Fibroblast of lung (primary cell): Measurements from ENCODE around the gene C4orf33. TPM values are rescaled to one million over a fixed set of nuclear protein-coding genes. Genes with fewer than 3 reads are reported as not detected.

Experiments
- DNase-seq, 2 donors: peaks; one replicate each; pipeline versions ENCODE4 v3.0.0 to v3.0.0-alpha.2; 2010; ENCODE audit warnings: low read depth in 2 of 2
- H2AFZ ChIP-seq: 2 replicates; pipeline ENCODE4 v1.5.1; 2012; ENCODE audit warnings: low read length, control low read depth, inconsistent platforms
- H3K27ac ChIP-seq: 2 replicates; pipeline ENCODE4 v1.5.1; 2011; ENCODE audit warnings: low read length, control low read depth; ENCODE audit not compliant: insufficient read depth
- H3K27me3 ChIP-seq: 2 replicates; pipeline ENCODE4 v1.5.1; 2011; ENCODE audit warnings: mild to moderate bottlenecking, low read length; ENCODE audit not compliant: control insufficient read depth, insufficient read depth
- H3K36me3 ChIP-seq: 2 replicates; pipeline ENCODE4 v1.5.1; 2011; ENCODE audit warnings: low read length; ENCODE audit not compliant: control insufficient read depth, insufficient read depth
- H3K4me1 ChIP-seq: 2 replicates; pipeline ENCODE4 v1.5.1; 2011; ENCODE audit warnings: low read length; ENCODE audit not compliant: control insufficient read depth, insufficient read depth; ENCODE audit errors: extremely low read depth
- H3K4me2 ChIP-seq: 2 replicates; pipeline ENCODE4 v1.5.1; 2011; ENCODE audit warnings: low read length, control low read depth; ENCODE audit not compliant: insufficient read depth; ENCODE audit errors: extremely low read depth
- H3K4me3 ChIP-seq, 4 experiments: fragments of 200-600 bp in 1 of 4; sonication (generic) in 1 of 4; replicated peaks in 1 of 4; 2 replicates each; pipeline ENCODE4 v1.5.1; 2011 to 2016; ENCODE audit warnings: low read length in 4 of 4, low read depth in 3 of 4, mild to moderate bottlenecking in 3 of 4, control low read depth in 2 of 4, inconsistent platforms in 1 of 4, mixed read lengths in 1 of 4; ENCODE audit not compliant: insufficient read depth in 1 of 4; ENCODE audit errors: control extremely low read depth in 1 of 4
- H3K79me2 ChIP-seq: 2 replicates; pipeline ENCODE4 v1.5.1; 2012; ENCODE audit warnings: mild to moderate bottlenecking, low read length, inconsistent platforms; ENCODE audit not compliant: control insufficient read depth, insufficient read depth
- H3K9ac ChIP-seq: 2 replicates; pipeline ENCODE4 v1.5.1; 2011; ENCODE audit warnings: mild to moderate bottlenecking, low read length, control low read depth; ENCODE audit not compliant: insufficient read depth
- H3K9me3 ChIP-seq: 2 replicates; pipeline ENCODE4 v1.5.1; 2012; ENCODE audit warnings: low read depth, low read length; ENCODE audit not compliant: control insufficient read depth, insufficient read depth
- H4K20me1 ChIP-seq: 2 replicates; pipeline ENCODE4 v1.5.1; 2011; ENCODE audit warnings: low read length; ENCODE audit not compliant: control insufficient read depth, insufficient read depth; ENCODE audit errors: extremely low read depth
- CTCF ChIP-seq, 2 donors: IDR thresholded peaks in 1 of 2; conservative IDR thresholded peaks in 1 of 2; 1 replicate in 1 of 2; 2 replicates in 1 of 2; pipeline ENCODE4 v1.5.1; 2011 to 2012; ENCODE audit warnings: low read length in 2 of 2, control low read depth in 1 of 2, inconsistent platforms in 1 of 2, low read depth in 1 of 2, mild to moderate bottlenecking in 1 of 2
- EZH2 ChIP-seq: IDR thresholded peaks from 2 replicates; pipeline ENCODE4 v1.5.1; 2012; ENCODE audit warnings: low read length, control low read depth, mild to moderate bottlenecking; ENCODE audit errors: missing control alignments
- polyA plus RNA-seq, 2 donors: library from polyadenylated mRNA; depleted of rRNA in 1 of 2; stranded (reverse) in 1 of 2; unstranded in 1 of 2; fragments of >200 nt; gene quantifications; 2 replicates each; pipeline ENCODE4 v1.2.1, GENCODE V29; 2011 to 2012; ENCODE audit warnings: missing spikeins in 1 of 2
- total RNA-seq: library from RNA; depleted of rRNA; stranded (reverse); fragments of >200 nt; gene quantifications from 2 replicates; pipeline ENCODE4 v1.2.1, GENCODE V29; 2014

C4orf33 gene
- total and polyA plus RNA-seq, 2 donors (not counting 1 experiment from before 2014, with no cell fraction given): 14.0 to 16.7 TPM

- Histone ChIP-seq H3K27me3 (no peaks in the 10 kb centered on the region), H3K4me3 (no peak overlapping the region), H3K27ac (no peak overlapping the region), H3K36me3 (peaks cover 1% of the 10 kb centered on the region), H3K4me2 (no peak overlapping the region), H3K9me3 (no peaks in the 10 kb centered on the region), H3K79me2 (no peaks in the 10 kb centered on the region), H3K9ac (no peak overlapping the region), H4K20me1 (no peaks in the 10 kb centered on the region), H2AFZ (no peak overlapping the region), H3K4me1 (no peaks in the 10 kb centered on the region)
- DNase-seq: no peak
- no peak for TF ChIP-seq CTCF (conservative IDR thresholded peaks at IDR 0.05 in 1 of 2, IDR thresholded peaks at IDR 0.05 in 1 of 2; ENCODE audit: low read depth in 1 of 2, low read length in 2 of 2)
- TF ChIP-seq EZH2: no peak
Observed at GRCh38 chr4:129077326-129077725, 18.6 kb upstream of the C4orf33 start.

GRCh38 chr4:129080129-129080528 is 15.8 kb upstream of the C4orf33 start:
- H3K27ac ChIP-seq: no peak overlapping the region
- no peak overlapping the region for H3K9ac ChIP-seq
- no peak overlapping the region for H3K4me3 ChIP-seq
- no peak for DNase-seq
- TF ChIP-seq CTCF (conservative IDR thresholded peaks at IDR 0.05 in 1 of 2, IDR thresholded peaks at IDR 0.05 in 1 of 2; ENCODE audit: low read depth in 1 of 2, low read length in 2 of 2) (no peak), EZH2 (no peak)
- no peaks in the 10 kb centered on the region for H4K20me1 ChIP-seq
- H3K36me3 ChIP-seq: peaks cover 1% of the 10 kb centered on the region
- H2AFZ ChIP-seq: no peak overlapping the region
- no peaks in the 10 kb centered on the region for H3K9me3 ChIP-seq
- H3K27me3 ChIP-seq: no peaks in the 10 kb centered on the region
- H3K4me1 ChIP-seq: no peaks in the 10 kb centered on the region
- peaks cover 14% of the 10 kb centered on the region for H3K79me2 ChIP-seq
- H3K4me2 ChIP-seq: no peak overlapping the region

- Histone ChIP-seq H3K4me2 (no peak overlapping the region), H3K27ac (no peak overlapping the region), H4K20me1 (no peaks in the 10 kb centered on the region), H3K9me3 (no peaks in the 10 kb centered on the region), H3K36me3 (peaks cover 1% of the 10 kb centered on the region), H3K79me2 (peaks cover 28% of the 10 kb centered on the region), H3K9ac (no peak overlapping the region), H3K4me1 (no peaks in the 10 kb centered on the region), H2AFZ (no peak overlapping the region), H3K4me3 (no peak overlapping the region), H3K27me3 (no peaks in the 10 kb centered on the region)
- DNase-seq: no peak
- no peak for TF ChIP-seq CTCF (conservative IDR thresholded peaks at IDR 0.05 in 1 of 2, IDR thresholded peaks at IDR 0.05 in 1 of 2; ENCODE audit: low read depth in 1 of 2, low read length in 2 of 2)
- TF ChIP-seq EZH2: no peak
Observed at GRCh38 chr4:129082302-129082701, 13.7 kb upstream of the C4orf33 start.
